ENCODE measurements around the gene CABLES1. TPM values are rescaled to one million over a fixed set of nuclear protein-coding genes. Genes with fewer than 3 reads are reported as not detected.

Gene CABLES1
- polyA plus RNA-seq, 3 donors: 0.09 to 0.15 TPM; not detected in 1

DNA sequence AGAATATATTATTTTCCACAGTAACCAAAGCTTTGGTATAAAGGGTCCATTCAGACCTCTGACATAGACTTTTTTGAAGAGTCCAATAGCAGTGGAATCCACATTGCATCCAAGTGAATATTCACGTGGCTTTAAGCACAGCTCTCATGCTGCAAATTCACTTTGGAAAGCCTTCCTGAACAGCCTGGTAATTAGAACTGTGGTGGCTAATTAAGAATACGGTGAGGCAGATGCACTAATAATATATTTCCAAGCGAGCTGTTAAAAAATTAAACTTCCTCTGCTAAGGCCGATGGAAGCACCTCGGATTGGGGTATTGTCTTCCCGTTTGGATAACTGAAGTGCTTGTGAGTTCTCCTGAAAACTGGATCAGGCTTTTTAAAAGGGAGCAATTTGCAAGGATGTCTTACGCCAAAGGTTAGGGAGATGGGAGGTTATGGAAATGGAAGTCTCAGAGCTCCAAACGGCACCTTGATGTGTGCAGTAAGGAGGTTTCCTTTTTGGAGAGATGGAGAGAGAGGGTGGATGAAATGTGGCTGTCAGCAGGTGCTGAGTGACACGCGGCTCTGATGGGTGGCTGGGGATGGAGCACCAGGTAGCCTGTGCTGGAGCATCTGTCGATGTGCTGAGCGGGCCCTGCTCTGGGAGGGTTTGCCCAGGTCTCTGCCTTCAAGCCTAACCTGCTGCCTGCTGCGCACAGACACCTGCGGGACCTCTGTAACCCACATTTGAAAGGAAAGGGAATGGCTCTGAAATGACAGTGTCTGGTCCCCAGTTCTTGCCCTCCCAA, 37.5 kb downstream of the CABLES1 start:
- Histone ChIP-seq H3K9me3 (replicated peaks in 1 of 2; ENCODE audit: control insufficient read depth in 1 of 2, insufficient read depth in 1 of 2, low read length in 2 of 2) (no peaks in the 10 kb centered on the region), H3K79me2 (ENCODE audit: insufficient read depth, low read length) (no peaks in the 10 kb centered on the region), H3K4me3 (replicated peaks in 1 of 3; ENCODE audit: low read depth in 2 of 3, low read length in 3 of 3) (no peak overlapping the region), H2AFZ (ENCODE audit: insufficient read depth, low read depth, low read length, poor library complexity, severe bottlenecking) (no peak overlapping the region), H3K4me1 (ENCODE audit: control insufficient read depth in 1 of 2, insufficient read depth in 2 of 2, low read length in 2 of 2) (no peaks in the 10 kb centered on the region), H3K27ac (ENCODE audit: low read depth in 1 of 2, low read length in 2 of 2) (no peak overlapping the region), H3K9ac (ENCODE audit: insufficient read depth, low read length, poor library complexity, severe bottlenecking) (no peak overlapping the region), H3K27me3 (ENCODE audit: control insufficient read depth in 2 of 2, insufficient read depth in 2 of 2, low read length in 2 of 2) (no peaks in the 10 kb centered on the region), H3K4me2 (replicated peaks; ENCODE audit: extremely low read depth, low read length, poor library complexity, severe bottlenecking) (no peak overlapping the region), H3K36me3 (replicated peaks in 1 of 2; ENCODE audit: control insufficient read depth in 1 of 2, insufficient read depth in 2 of 2, low read length in 2 of 2) (no peaks in the 10 kb centered on the region), H4K20me1 (ENCODE audit: insufficient read depth, low read length) (no peaks in the 10 kb centered on the region)
- Mint-ChIP-seq H3K9me3 (no peaks in the 10 kb centered on the region), H3K36me3 (no peaks in the 10 kb centered on the region), H3K27ac (no peak overlapping the region), H3K27me3 (ENCODE audit: low read depth in 3 of 3) (peaks cover 0 to 3% (median 2%) of the 10 kb centered on the region in 3 donors), H3K4me1 (no peaks in the 10 kb centered on the region), H3K4me3 (no peak overlapping the region)
- TF ChIP-seq, protein P1, sequence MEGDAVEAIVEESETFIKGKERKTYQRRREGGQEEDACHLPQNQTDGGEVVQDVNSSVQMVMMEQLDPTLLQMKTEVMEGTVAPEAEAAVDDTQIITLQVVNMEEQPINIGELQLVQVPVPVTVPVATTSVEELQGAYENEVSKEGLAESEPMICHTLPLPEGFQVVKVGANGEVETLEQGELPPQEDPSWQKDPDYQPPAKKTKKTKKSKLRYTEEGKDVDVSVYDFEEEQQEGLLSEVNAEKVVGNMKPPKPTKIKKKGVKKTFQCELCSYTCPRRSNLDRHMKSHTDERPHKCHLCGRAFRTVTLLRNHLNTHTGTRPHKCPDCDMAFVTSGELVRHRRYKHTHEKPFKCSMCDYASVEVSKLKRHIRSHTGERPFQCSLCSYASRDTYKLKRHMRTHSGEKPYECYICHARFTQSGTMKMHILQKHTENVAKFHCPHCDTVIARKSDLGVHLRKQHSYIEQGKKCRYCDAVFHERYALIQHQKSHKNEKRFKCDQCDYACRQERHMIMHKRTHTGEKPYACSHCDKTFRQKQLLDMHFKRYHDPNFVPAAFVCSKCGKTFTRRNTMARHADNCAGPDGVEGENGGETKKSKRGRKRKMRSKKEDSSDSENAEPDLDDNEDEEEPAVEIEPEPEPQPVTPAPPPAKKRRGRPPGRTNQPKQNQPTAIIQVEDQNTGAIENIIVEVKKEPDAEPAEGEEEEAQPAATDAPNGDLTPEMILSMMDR (IDR thresholded peaks at IDR 0.05): no peak
- 96% methylated on average over 9 of the region's 14 CpGs for WGBS (ENCODE audit: insufficient coverage)
- no peak for DNase-seq
- intact Hi-C loops (cut with micrococcal nuclease): no loop called here

DNA sequence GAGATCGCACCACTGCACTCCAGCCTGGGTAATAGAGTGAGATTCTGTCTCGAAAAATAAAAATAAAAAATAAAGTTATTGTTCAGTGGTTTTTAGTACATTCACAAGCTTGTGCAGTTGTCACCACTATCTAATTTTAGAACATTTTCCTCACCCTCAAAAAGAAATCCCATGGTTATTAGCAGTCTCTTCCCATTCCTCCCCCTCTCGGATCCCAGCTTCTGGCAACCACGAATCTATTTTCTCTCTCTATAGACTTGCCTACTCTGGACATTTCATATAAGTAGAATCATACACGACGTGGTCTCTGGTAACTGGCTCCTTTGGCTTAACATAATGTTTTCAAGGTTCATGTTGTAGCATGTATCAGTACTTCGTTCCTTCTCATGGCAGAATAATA, 38.6 kb downstream of the CABLES1 start:
- intact Hi-C loops (cut with micrococcal nuclease): no loop called here
- no peaks in the 10 kb centered on the region for H3K79me2 ChIP-seq (ENCODE audit: insufficient read depth, low read length)
- H3K27me3 ChIP-seq (ENCODE audit: control insufficient read depth in 2 of 2, insufficient read depth in 2 of 2, low read length in 2 of 2): no peaks in the 10 kb centered on the region
- WGBS (ENCODE audit: insufficient coverage): 100% methylated on average over 1 of the region's 7 CpGs
- H3K4me3 ChIP-seq (replicated peaks in 1 of 3; ENCODE audit: low read depth in 2 of 3, low read length in 3 of 3): no peak overlapping the region
- no peak overlapping the region for H3K9ac ChIP-seq (ENCODE audit: insufficient read depth, low read length, poor library complexity, severe bottlenecking)
- Mint-ChIP-seq H3K36me3 (no peaks in the 10 kb centered on the region), H3K27ac (no peak overlapping the region), H3K27me3 (ENCODE audit: low read depth in 3 of 3) (peaks cover 0 to 3% (median 2%) of the 10 kb centered on the region in 3 donors), H3K4me1 (no peaks in the 10 kb centered on the region), H3K9me3 (no peaks in the 10 kb centered on the region), H3K4me3 (no peak overlapping the region)
- no peaks in the 10 kb centered on the region for H3K4me1 ChIP-seq (ENCODE audit: control insufficient read depth in 1 of 2, insufficient read depth in 2 of 2, low read length in 2 of 2)
- no peaks in the 10 kb centered on the region for H4K20me1 ChIP-seq (ENCODE audit: insufficient read depth, low read length)
- no peak overlapping the region for H2AFZ ChIP-seq (ENCODE audit: insufficient read depth, low read depth, low read length, poor library complexity, severe bottlenecking)
- no peak for DNase-seq
- H3K9me3 ChIP-seq (replicated peaks in 1 of 2; ENCODE audit: control insufficient read depth in 1 of 2, insufficient read depth in 1 of 2, low read length in 2 of 2): no peaks in the 10 kb centered on the region
- no peaks in the 10 kb centered on the region for H3K36me3 ChIP-seq (replicated peaks in 1 of 2; ENCODE audit: control insufficient read depth in 1 of 2, insufficient read depth in 2 of 2, low read length in 2 of 2)
- TF ChIP-seq, protein P1 (IDR thresholded peaks at IDR 0.05): no peak
- H3K4me2 ChIP-seq (replicated peaks; ENCODE audit: extremely low read depth, low read length, poor library complexity, severe bottlenecking): no peak overlapping the region
- H3K27ac ChIP-seq (ENCODE audit: low read depth in 1 of 2, low read length in 2 of 2): no peak overlapping the region
